B cell (primary cell): Measurements from ENCODE around the gene IMMP2L.

Experiments used
- EZH2 ChIP-seq: IDR thresholded peaks from 2 replicates; pipeline ENCODE4 v1.6.1; 2012; ENCODE audit warnings: borderline replicate concordance, low read depth, mild to moderate bottlenecking, moderate library complexity, low read length; ENCODE audit not compliant: insufficient read depth, poor library complexity, severe bottlenecking
- TF ChIP-seq, protein P1 (sequence below): fragments of 200-600 bp; IDR thresholded peaks from one replicate; pipeline ENCODE4 v1.8.0; 2022; ENCODE audit warnings: antibody characterized with exemption, mild to moderate bottlenecking

- TF ChIP-seq, protein P1, sequence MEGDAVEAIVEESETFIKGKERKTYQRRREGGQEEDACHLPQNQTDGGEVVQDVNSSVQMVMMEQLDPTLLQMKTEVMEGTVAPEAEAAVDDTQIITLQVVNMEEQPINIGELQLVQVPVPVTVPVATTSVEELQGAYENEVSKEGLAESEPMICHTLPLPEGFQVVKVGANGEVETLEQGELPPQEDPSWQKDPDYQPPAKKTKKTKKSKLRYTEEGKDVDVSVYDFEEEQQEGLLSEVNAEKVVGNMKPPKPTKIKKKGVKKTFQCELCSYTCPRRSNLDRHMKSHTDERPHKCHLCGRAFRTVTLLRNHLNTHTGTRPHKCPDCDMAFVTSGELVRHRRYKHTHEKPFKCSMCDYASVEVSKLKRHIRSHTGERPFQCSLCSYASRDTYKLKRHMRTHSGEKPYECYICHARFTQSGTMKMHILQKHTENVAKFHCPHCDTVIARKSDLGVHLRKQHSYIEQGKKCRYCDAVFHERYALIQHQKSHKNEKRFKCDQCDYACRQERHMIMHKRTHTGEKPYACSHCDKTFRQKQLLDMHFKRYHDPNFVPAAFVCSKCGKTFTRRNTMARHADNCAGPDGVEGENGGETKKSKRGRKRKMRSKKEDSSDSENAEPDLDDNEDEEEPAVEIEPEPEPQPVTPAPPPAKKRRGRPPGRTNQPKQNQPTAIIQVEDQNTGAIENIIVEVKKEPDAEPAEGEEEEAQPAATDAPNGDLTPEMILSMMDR, result no peak
- no peak for TF ChIP-seq EZH2
These were observed 43.0 kb upstream of the IMMP2L start for GRCh38 chr7:111605246-111605645.
